Activated CD4-positive, alpha-beta T cell treated with anti-CD3 and anti-CD28 coated beads for 1 hour (primary cell): ENCODE data around the gene SLIT1.
"Not testable (repeated sequence)": the region's sequence is repeated elsewhere in the genome, so short reads cannot be mapped to it uniquely, and the experiment has no call there.

Source experiments
- DNase-seq: peaks from one replicate; pipeline ENCODE4 v3.0.0-alpha.2; 2020

SLIT1 gene

DNA sequence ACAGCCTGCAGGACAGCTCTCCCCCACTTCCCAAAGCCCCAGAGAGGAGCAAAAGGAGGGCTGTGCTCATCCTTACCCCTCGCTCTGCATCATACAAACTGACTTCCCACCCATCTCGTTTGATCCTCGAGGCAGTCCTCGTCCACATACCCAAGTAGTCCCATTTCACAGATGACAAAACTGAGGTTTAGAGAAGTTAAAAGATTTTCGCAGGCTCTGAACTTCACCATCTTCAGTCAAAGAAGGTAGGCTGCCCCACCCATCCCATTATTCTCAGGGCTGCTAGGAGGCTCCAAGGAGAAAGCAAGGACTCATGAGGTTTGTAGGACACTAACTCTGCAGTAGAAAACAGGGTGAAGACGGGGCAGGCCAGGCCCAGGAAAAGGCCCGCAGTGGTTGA is 147.1 kb downstream of the SLIT1 start:
- DNase-seq, result no peak

GRCh38 chr10:97037365-97038361 is 148.1 kb downstream of the SLIT1 start:
- DNase-seq, result peak; percentile 52

DNA sequence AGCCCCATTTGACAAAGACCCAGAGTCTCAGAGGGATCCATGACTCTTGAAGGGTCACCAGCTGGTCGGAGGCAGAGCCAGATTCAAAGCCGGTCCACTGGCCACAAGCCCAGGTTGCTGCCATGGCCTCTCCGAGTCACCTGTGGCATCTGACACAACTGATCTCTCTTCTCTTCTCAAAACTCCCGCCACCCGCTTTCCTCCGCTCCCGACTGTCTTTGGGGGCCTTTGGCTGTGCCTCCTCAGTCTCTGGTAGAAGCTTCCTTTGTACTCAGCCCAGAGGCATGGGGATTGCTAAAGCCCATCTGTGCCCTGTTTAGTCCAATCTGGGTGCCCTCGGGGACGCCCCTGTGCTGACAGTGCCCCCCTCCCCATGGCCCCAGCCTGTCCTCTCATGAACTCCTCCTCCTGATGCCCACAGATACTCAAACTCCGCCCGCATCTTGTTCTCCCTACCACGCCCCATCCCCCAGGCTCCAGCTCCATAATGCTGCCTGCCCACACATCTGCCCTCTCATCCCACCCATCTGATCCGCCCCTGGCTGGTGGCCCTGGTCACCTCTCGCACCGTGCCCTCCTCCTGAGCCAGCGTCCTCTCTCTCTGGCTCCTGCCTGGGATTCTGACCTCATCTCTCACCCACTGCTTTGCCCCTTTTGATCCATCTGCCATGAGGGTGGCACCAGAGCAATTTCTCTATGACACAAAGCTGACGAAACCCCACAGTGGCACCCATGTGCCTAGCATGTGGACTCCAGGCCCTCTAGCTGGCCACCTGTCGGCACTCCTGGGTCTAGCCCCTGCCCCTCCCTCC is 150.6 kb downstream of the SLIT1 start:
- DNase-seq, result no peak

DNA sequence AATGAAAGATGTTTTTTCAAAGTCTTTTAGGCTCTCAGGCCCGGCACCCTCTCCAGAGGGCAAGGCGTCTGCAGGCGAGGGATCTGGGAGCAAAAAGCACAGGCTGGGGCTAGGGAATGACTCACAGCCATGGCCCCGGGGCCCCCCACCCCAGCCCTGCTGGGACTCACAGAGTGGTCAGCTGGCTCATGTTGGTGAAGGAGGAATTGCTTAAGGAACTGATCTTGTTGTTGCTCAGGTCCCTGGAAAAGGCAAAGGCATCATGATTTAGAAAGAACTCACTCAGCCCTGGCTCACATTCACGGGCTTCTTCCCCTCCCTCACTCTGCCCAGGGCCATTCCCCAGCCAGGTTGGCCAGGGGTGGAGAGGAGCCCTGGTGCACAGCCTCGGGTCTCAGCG is 151.5 kb downstream of the SLIT1 start:
- DNase-seq, result no peak

DNA sequence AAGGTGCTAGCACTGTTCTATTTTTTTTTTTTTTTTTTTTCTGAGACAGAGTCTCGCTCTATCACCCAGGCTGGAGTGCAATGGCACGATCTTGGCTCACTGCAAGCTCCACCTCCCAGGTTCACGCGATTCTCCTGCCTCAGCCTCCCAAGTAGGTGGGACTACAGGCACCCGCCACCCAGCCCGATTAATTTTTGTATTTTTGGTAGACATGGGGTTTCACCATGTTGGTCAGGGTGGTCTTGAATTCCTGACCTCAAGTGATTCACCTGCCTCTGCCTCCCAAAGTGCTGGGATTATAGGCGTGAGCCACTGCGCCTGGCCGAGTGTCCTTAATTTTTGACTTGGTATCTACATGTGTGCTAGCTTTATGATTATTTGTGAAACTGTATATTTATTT is 151.9 kb downstream of the SLIT1 start:
- not testable (repeated sequence) for DNase-seq

DNA sequence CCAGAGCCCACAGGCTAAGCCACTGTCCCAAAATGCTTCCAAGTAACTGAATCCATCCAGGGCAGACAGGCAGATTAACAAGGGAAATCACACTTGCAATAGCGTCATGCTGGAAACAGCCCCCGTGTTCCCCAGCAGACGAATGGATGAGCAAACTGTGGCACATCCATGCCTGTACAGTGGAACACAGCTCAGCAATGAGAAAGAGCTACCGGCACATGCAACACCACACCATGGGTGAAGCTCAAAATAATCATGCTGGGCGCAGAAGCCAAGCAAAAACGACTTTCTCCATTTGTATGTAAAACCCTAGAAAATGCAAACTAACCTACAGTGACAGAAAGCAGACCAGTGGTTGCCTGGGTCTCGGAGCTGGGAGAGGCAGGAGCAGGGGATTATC is 153.1 kb downstream of the SLIT1 start:
- DNase-seq, result no peak

- no peak for DNase-seq
Measured at GRCh38 chr10:97031459-97031858, 154.3 kb downstream of the SLIT1 start.

GRCh38 chr10:97030894-97031293 is 154.9 kb downstream of the SLIT1 start:
- no peak for DNase-seq

DNA sequence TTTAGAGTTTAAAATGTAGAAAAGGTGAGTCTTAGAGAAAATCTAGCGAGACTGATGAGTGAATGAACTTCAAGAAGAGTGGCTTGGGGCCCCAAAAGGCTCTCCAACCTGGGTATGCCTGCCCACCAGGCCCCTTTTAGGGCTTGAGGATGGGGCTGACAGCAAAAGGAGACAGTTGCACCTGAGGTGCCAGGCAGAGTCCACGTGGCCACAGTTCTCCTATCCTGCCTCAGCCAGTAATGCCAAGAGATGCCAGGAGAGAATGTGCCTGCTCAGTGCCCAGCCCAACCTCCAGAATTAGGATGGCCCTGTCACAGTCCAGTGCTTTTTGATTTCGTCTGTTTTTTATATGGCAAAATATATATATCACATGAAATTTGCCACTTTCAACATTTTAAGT is 156.5 kb downstream of the SLIT1 start:
- no peak for DNase-seq

GRCh38 chr10:97028832-97029178 is 157.0 kb downstream of the SLIT1 start:
- no peak for DNase-seq

DNA sequence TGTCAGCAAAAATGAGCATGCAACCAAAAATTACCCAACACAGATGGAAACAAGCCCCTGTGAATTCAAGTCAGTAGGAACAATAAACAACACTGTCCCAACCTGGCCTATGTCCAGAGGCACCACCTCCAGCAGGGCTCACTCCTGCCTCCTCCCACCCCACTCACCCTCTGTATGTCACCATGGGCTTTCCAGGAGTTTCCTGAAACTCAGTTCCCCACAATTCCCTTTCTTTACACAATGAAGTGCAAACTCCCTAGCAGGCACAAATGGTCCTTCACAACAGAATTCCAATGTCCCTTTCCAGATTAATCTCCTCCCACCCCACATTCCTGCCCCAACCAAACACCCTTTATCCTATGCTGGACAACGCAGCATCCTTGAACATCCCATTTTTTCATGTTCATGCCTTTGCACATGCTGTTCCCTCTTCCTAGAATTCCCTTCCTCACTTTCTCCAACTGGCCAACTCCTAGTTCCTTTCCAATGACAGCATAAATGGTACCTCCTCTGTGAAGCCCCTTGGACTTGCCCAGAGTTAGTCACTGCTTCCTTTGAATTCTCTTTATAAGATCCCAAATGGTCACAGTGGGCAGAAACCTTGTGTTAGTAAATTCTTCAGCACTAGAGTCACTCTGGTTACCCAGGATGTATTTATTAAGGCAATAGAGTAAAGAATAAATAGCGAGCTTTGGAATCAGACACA is 157.5 kb downstream of the SLIT1 start:
- DNase-seq, result no peak

- DNase-seq, result no peak
Measured at GRCh38 chr10:97025613-97026242, 160.0 kb downstream of the SLIT1 start.

DNA sequence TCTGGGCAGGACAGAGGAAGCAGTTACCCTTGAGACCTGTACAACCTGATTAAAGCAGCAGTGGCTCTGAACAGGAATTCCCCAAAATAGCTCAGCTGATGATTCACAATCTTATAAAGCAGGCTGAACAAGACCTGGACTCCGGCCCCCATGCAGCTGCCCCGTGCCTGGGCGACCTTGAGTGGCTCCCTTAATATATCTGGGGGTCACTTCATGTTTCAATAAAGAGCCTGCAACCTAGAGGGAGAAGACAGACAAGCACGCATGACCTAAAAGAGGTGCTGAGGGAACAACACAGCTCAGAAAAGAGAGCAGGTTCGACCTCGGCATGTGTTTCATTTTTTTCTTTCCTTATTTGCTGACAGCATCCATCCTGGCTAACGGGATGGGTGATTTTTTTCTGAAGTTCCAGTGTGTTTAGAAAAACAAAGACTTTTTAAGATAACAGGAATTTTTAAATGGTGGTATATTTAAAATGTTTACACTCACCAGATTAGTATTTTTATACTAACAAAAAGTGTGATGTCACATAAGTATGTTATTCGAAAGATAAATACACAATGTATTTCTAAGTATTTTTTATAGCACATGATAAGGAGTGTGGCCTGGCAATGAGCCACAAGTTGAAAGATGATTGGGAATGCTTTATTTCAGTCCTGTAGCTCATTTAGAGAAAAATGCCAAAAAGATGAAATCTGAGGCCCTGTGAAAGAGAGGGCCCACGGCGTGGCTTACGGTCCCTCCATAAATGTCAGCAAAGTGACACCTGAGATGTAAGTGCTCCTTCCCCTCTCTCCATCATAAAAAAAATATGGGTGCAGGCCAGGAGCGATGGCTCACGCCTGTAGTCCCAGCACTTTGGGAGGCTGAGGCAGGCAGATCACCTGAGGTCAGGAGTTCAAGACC is 161.3 kb downstream of the SLIT1 start:
- DNase-seq, result no peak

- no peak for DNase-seq
Measured at GRCh38 chr10:97023401-97024167, 162.2 kb downstream of the SLIT1 start.

GRCh38 chr10:97022616-97023015 is 163.1 kb downstream of the SLIT1 start:
- no peak for DNase-seq

GRCh38 chr10:97020452-97021400 is 165.0 kb downstream of the SLIT1 start:
- DNase-seq, result no peak

GRCh38 chr10:97019213-97019844 is 166.4 kb downstream of the SLIT1 start:
- no peak for DNase-seq

- DNase-seq, result no peak
Measured at GRCh38 chr10:97018251-97019212, 167.2 kb downstream of the SLIT1 start.
